CD4-positive, alpha-beta T cell treated with Interleukin-21 for 1 hour (primary cell): ENCODE data around the gene USP17L27.
"Not testable (repeated sequence)": the region's sequence is repeated elsewhere in the genome, so short reads cannot be mapped to it uniquely, and the experiment has no call there.

ENCODE experiments used
- DNase-seq: peaks from one replicate; pipeline ENCODE4 v3.0.0-alpha.2; 2020

USP17L27 gene

DNA sequence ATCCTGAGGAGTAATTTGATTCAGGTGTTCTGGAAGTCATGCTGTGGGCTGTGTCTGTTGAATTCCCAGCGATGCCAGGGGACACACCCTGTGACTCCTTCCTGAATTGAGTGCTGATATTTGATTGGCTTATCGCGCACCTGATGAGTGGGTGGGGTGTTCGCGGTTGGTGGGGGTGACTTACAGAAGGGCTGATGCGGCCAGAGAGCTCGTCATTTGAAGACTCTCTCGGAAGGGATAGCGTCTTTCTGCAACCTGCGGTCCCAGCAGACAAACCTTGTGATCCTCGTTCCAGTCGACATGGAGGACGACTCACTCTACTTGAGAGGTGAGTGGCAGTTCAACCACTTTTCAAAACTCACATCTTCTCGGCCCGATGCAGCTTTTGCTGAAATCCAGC, at the start of gene USP17L27:
Gene USP17L27 (plus strand): TSS at position 301 of the 400 bp plus-strand sequence. CDS start 0 bp downstream, at position 301.
- not testable (repeated sequence) for DNase-seq

DNA sequence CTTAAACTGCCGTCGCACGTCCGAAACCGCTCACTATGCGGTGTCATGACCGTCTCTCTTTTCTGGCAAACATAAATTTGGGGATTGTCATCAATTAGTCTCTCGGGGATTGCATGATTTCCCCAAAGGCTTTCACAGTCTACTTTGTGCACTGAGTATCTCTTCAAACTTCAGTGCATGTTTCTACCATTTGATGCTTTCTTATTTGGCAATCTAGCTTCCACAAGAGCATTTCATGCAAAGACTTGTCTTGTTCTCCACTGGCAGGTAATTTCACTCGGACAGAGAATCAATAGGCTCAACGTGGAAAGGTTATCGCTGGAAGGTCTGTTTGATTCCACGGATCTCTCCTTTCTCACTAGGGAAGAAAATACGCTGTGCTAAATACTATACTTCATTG, 19.8 kb upstream of the USP17L27 start:
- DNase-seq = not testable (repeated sequence)

DNA sequence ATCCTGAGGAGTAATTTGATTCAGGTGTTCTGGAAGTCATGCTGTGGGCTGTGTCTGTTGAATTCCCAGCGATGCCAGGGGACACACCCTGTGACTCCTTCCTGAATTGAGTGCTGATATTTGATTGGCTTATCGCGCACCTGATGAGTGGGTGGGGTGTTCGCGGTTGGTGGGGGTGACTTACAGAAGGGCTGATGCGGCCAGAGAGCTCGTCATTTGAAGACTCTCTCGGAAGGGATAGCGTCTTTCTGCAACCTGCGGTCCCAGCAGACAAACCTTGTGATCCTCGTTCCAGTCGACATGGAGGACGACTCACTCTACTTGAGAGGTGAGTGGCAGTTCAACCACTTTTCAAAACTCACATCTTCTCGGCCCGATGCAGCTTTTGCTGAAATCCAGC, 19.1 kb upstream of the USP17L27 start, which contains the start of gene USP17L24:
Gene USP17L24 (plus strand): TSS at position 301 of the 400 bp plus-strand sequence. CDS start 0 bp downstream, at position 301.
- DNase-seq = not testable (repeated sequence)

- DNase-seq = not testable (repeated sequence)
Measured at GRCh38 chr4:9329611-9330010, 14.3 kb upstream of the USP17L27 start, which contains the start of gene USP17L25. TSS of gene USP17L25 (plus strand) at chr4:9329911. CDS start at chr4:9329911, 0 bp downstream.

- DNase-seq = not testable (repeated sequence)
Measured at GRCh38 chr4:9334358-9334757, 9.6 kb upstream of the USP17L27 start, which contains the start of gene USP17L26. TSS of gene USP17L26 (plus strand) at chr4:9334658. CDS start at chr4:9334658, 0 bp downstream.

- not testable (repeated sequence) for DNase-seq
Measured at GRCh38 chr4:9339103-9339502, 4.8 kb upstream of the USP17L27 start, which contains the start of gene USP17L5. TSS of gene USP17L5 (plus strand) at chr4:9339403. CDS start at chr4:9339403, 0 bp downstream.

DNA sequence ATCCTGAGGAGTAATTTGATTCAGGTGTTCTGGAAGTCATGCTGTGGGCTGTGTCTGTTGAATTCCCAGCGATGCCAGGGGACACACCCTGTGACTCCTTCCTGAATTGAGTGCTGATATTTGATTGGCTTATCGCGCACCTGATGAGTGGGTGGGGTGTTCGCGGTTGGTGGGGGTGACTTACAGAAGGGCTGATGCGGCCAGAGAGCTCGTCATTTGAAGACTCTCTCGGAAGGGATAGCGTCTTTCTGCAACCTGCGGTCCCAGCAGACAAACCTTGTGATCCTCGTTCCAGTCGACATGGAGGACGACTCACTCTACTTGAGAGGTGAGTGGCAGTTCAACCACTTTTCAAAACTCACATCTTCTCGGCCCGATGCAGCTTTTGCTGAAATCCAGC, 4.6 kb downstream of the USP17L27 start, which contains the start of gene USP17L28:
Gene USP17L28 (plus strand): TSS at position 301 of the 400 bp plus-strand sequence. CDS start 0 bp downstream, at position 301.
- not testable (repeated sequence) for DNase-seq

GRCh38 chr4:9350866-9351265, 6.9 kb downstream of the USP17L27 start:
- DNase-seq = not testable (repeated sequence)

- not testable (repeated sequence) for DNase-seq
Measured at GRCh38 chr4:9353338-9353737, 9.4 kb downstream of the USP17L27 start, which contains the start of gene USP17L29. TSS of gene USP17L29 (plus strand) at chr4:9353638. CDS start at chr4:9353638, 0 bp downstream.

GRCh38 chr4:9362829-9363228, 18.9 kb downstream of the USP17L27 start, which contains the start of gene USP17L30:
TSS of gene USP17L30 (plus strand) at chr4:9363129. CDS start at chr4:9363129, 0 bp downstream.
- DNase-seq = not testable (repeated sequence)

DNA sequence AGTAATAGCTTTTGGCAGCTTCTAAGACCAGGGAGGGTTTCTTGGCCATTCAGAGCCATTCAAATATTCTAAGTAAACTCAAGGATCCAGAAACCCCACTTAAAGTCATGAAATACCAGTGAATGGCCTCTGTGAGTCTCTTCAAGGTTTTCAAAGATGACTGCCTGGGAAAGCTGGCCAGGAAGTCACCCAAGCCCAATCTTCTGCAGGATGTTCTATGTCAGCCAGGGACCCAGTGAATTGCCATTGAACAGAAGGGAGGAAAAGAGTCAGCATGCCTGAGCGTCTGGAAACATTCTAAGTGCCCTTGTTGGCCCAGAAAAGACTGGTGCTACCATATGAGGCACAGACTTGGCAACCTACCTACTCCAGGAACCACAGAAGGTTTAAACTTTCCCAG, 35.9 kb downstream of the USP17L27 start:
- not testable (repeated sequence) for DNase-seq

- peak; percentile 65 for DNase-seq
Measured at GRCh38 chr4:9381012-9381534, 37.1 kb downstream of the USP17L27 start.

DNA sequence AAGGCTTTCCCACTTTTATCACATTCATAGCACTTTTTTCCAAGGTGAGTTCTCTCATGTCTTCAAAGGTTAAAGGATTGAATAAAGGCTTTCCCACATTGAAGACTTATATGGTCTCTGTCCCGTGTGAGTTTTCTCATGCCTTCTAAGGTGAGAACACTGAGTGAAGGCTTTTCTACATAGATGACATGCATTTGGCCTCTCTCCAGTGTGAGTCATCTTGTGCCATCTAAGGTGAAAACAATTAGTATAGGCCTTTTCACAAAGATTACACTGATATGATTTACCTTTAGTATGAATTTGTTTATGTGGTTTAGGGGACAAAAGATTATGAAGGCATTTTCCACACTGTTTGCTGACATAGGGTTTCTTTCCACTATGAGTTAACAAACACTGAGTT, 40.2 kb downstream of the USP17L27 start:
- no peak for DNase-seq

DNA sequence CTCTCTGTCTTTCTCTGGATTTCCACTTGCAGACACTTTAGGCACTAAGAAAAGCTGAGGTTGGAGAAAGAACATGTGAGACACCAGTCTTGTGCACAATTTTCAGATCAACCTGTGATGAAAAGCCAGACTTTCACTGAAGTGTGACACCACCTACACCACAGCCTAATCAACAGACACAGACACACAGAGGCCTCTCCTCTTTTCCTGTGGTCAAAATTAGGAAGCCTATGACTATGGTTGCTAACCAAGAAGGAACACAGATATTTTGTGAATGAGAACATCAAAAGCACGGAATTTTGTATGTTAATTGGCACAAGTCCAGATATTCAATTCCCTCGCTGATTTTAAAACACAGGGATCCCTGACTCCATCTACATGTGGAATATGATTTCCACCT, 45.1 kb downstream of the USP17L27 start:
- not testable (repeated sequence) for DNase-seq
